ENCODE results near the gene TCEAL9.
"Not testable (repeated sequence)": the region's sequence is repeated elsewhere in the genome, so short reads cannot be mapped to it uniquely, and the experiment has no call there.

The TCEAL9 gene

GRCh38 chrX:103356130-103356798 is at the start of gene TCEAL9:
Gene TCEAL9 (plus strand): TSS chrX:103356506. CDS start chrX:103357685, 1,179 bp downstream.
- Mint-ChIP-seq H3K4me1 (ENCODE audit: low read depth) (peaks cover 8% of the 10 kb centered on the region), H3K9me3 (no peaks in the 10 kb centered on the region), H3K4me3 (peak within 1 kb of the TSS; percentile 89), H3K27ac (peak within 1 kb of the TSS; percentile 89), H3K27me3 (peaks cover 3% of the 10 kb centered on the region), H3K36me3 (ENCODE audit: low read depth) (peaks cover 4% of the 10 kb centered on the region)

GRCh38 chrX:103309860-103310554 is 46.3 kb upstream of the TCEAL9 start:
- Mint-ChIP-seq H3K9me3 (no peaks in the 10 kb centered on the region), H3K4me1 (ENCODE audit: low read depth) (peaks cover 3% of the 10 kb centered on the region), H3K27me3 (no peaks in the 10 kb centered on the region), H3K36me3 (ENCODE audit: low read depth) (peaks cover 4% of the 10 kb centered on the region), H3K27ac (no peak overlapping the region), H3K4me3 (peak overlapping the region; percentile 48)

GRCh38 chrX:103310555-103311398 is 45.5 kb upstream of the TCEAL9 start, which contains the start of gene BEX2:
Gene BEX2 (minus strand): TSS chrX:103310990. CDS start chrX:103309976, 1,014 bp downstream.
- no peaks in the 10 kb centered on the region for H3K9me3 Mint-ChIP-seq
- H3K27ac Mint-ChIP-seq: no peak within 1 kb of the TSS
- no peaks in the 10 kb centered on the region for H3K27me3 Mint-ChIP-seq
- H3K4me3 Mint-ChIP-seq: peak within 1 kb of the TSS; percentile 76
- no peaks in the 10 kb centered on the region for H3K4me1 Mint-ChIP-seq (ENCODE audit: low read depth)
- peaks cover 4% of the 10 kb centered on the region for H3K36me3 Mint-ChIP-seq (ENCODE audit: low read depth)

- Mint-ChIP-seq H3K27ac (no peak overlapping the region), H3K36me3 (ENCODE audit: low read depth) (peaks cover 4% of the 10 kb centered on the region), H3K4me3 (peak overlapping the region; percentile 76), H3K9me3 (no peaks in the 10 kb centered on the region), H3K27me3 (no peaks in the 10 kb centered on the region), H3K4me1 (ENCODE audit: low read depth) (no peaks in the 10 kb centered on the region)
Measured at GRCh38 chrX:103311399-103311780, 44.9 kb upstream of the TCEAL9 start.

GRCh38 chrX:103329991-103330390 is 26.3 kb upstream of the TCEAL9 start, which contains the start of gene TCEAL7:
Gene TCEAL7 (plus strand): TSS chrX:103330239. CDS start chrX:103331404, 1,165 bp downstream.
- no peak within 1 kb of the TSS for H3K27ac Mint-ChIP-seq
- no peaks in the 10 kb centered on the region for H3K4me1 Mint-ChIP-seq (ENCODE audit: low read depth)

GRCh38 chrX:103330681-103331288 is 25.5 kb upstream of the TCEAL9 start:
- Mint-ChIP-seq H3K27ac (no peak overlapping the region), H3K4me1 (ENCODE audit: low read depth) (no peaks in the 10 kb centered on the region), H3K27me3 (peaks cover 17% of the 10 kb centered on the region), H3K4me3 (no peak overlapping the region), H3K9me3 (no peaks in the 10 kb centered on the region), H3K36me3 (ENCODE audit: low read depth) (no peaks in the 10 kb centered on the region)

More at GRCh38 chrX:103329991-103330390, 26.3 kb upstream of the TCEAL9 start, which contains the start of gene TCEAL7:
- H3K27me3 Mint-ChIP-seq: peaks cover 17% of the 10 kb centered on the region
- no peaks in the 10 kb centered on the region for H3K36me3 Mint-ChIP-seq (ENCODE audit: low read depth)
- H3K9me3 Mint-ChIP-seq: no peaks in the 10 kb centered on the region
- no peak within 1 kb of the TSS for H3K4me3 Mint-ChIP-seq

GRCh38 chrX:103338663-103339062 is 17.6 kb upstream of the TCEAL9 start:
- H3K36me3 Mint-ChIP-seq (ENCODE audit: low read depth): no peaks in the 10 kb centered on the region
- no peak overlapping the region for H3K4me3 Mint-ChIP-seq
- H3K4me1 Mint-ChIP-seq (ENCODE audit: low read depth): no peaks in the 10 kb centered on the region
- H3K9me3 Mint-ChIP-seq: no peaks in the 10 kb centered on the region
- no peak overlapping the region for H3K27ac Mint-ChIP-seq
- H3K27me3 Mint-ChIP-seq: peaks cover 4% of the 10 kb centered on the region

GRCh38 chrX:103343105-103343504 is 13.2 kb upstream of the TCEAL9 start:
- Mint-ChIP-seq H3K27me3 (peaks cover 4% of the 10 kb centered on the region), H3K36me3 (ENCODE audit: low read depth) (no peaks in the 10 kb centered on the region), H3K4me1 (ENCODE audit: low read depth) (no peaks in the 10 kb centered on the region), H3K4me3 (no peak overlapping the region), H3K9me3 (no peaks in the 10 kb centered on the region), H3K27ac (no peak overlapping the region)

GRCh38 chrX:103344606-103345005 is 11.7 kb upstream of the TCEAL9 start:
- no peak overlapping the region for H3K4me3 Mint-ChIP-seq
- H3K27ac Mint-ChIP-seq: no peak overlapping the region
- H3K27me3 Mint-ChIP-seq: peaks cover 4% of the 10 kb centered on the region
- H3K9me3 Mint-ChIP-seq: no peaks in the 10 kb centered on the region
- H3K36me3 Mint-ChIP-seq (ENCODE audit: low read depth): no peaks in the 10 kb centered on the region
- no peaks in the 10 kb centered on the region for H3K4me1 Mint-ChIP-seq (ENCODE audit: low read depth)

GRCh38 chrX:103347682-103348397 is 8.5 kb upstream of the TCEAL9 start:
- no peaks in the 10 kb centered on the region for H3K4me1 Mint-ChIP-seq (ENCODE audit: low read depth)
- H3K27me3 Mint-ChIP-seq: no peaks in the 10 kb centered on the region
- no peak overlapping the region for H3K27ac Mint-ChIP-seq
- H3K9me3 Mint-ChIP-seq: no peaks in the 10 kb centered on the region
- no peak overlapping the region for H3K4me3 Mint-ChIP-seq
- H3K36me3 Mint-ChIP-seq (ENCODE audit: low read depth): no peaks in the 10 kb centered on the region

- H3K27me3 Mint-ChIP-seq: peaks cover 3% of the 10 kb centered on the region
- H3K36me3 Mint-ChIP-seq (ENCODE audit: low read depth): peaks cover 4% of the 10 kb centered on the region
- H3K4me3 Mint-ChIP-seq: peak overlapping the region; percentile 89
- H3K4me1 Mint-ChIP-seq (ENCODE audit: low read depth): peaks cover 8% of the 10 kb centered on the region
- H3K9me3 Mint-ChIP-seq: no peaks in the 10 kb centered on the region
- peak overlapping the region; percentile 89 for H3K27ac Mint-ChIP-seq
Measured at GRCh38 chrX:103356858-103357257, 552 bp downstream of the TCEAL9 start.

- H3K4me3 Mint-ChIP-seq: peak overlapping the region; percentile 89
- no peak overlapping the region for H3K27ac Mint-ChIP-seq
- peaks cover 3% of the 10 kb centered on the region for H3K27me3 Mint-ChIP-seq
Measured at GRCh38 chrX:103357871-103358270, 1.6 kb downstream of the TCEAL9 start.

GRCh38 chrX:103359605-103360004 is 3.3 kb downstream of the TCEAL9 start:
- H3K4me1 Mint-ChIP-seq (ENCODE audit: low read depth); H3K4me3 Mint-ChIP-seq; H3K36me3 Mint-ChIP-seq (ENCODE audit: low read depth); H3K27me3 Mint-ChIP-seq; H3K9me3 Mint-ChIP-seq; H3K27ac Mint-ChIP-seq: not testable (repeated sequence)

More at GRCh38 chrX:103357871-103358270, 1.6 kb downstream of the TCEAL9 start:
- Mint-ChIP-seq H3K9me3 (no peaks in the 10 kb centered on the region), H3K4me1 (ENCODE audit: low read depth) (peaks cover 8% of the 10 kb centered on the region), H3K36me3 (ENCODE audit: low read depth) (peaks cover 4% of the 10 kb centered on the region)

- Mint-ChIP-seq H3K9me3 (no peaks in the 10 kb centered on the region), H3K4me3 (no peak overlapping the region), H3K36me3 (ENCODE audit: low read depth) (peaks cover 4% of the 10 kb centered on the region), H3K27me3 (no peaks in the 10 kb centered on the region), H3K4me1 (ENCODE audit: low read depth) (peaks cover 8% of the 10 kb centered on the region), H3K27ac (no peak overlapping the region)
Measured at GRCh38 chrX:103360092-103360491, 3.8 kb downstream of the TCEAL9 start.

All from stimulated activated naive CD8-positive, alpha-beta T cell treated with anti-CD3 and anti-CD28 coated beads, Interleukin-15, Interleukin-2, amounts not matched to agents 100 ng/mL and 50 ng/mL, for 24 hours (primary cell).